ENCODE results near the gene HDDC2.

HDDC2 gene

DNA sequence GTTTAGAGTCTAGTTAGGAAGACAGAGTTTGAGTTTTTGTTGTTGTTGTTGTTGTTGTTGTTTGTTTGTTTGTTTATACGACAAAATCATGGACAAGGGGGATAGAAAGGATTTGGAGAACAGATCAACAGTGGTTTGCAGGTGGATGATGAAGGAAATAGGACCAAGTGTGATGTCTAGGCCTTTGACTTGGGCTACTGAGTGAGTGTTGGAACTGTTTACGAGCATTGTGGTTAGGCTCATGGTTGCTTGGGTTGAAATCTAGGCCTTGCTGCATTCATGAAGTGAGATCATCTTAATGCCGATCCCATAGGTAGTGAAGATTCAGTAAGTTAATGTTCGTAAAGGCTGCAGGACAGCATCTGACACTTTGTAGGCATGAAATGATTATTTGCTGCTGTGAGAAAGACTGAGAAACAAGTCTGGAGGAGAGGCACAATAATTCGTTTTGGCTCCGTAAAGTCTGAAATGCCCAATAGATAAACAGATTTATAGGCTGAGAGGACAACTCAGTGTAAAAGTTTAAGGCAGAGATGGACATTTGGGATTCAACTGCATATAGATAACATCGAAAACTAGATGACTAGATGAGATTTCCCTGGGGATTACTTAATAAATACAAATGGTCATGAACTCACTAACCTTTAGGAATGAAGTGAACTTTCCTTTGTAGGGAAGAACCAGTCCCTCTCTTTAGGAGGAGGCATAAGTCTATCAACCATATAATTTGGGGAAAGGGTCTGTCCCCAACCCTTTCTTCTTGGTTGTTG, 70.0 kb downstream of the HDDC2 start:
- no peak for DNase-seq

GRCh38 chr6:125231133-125231532, 70.6 kb downstream of the HDDC2 start:
- DNase-seq = no peak

DNA sequence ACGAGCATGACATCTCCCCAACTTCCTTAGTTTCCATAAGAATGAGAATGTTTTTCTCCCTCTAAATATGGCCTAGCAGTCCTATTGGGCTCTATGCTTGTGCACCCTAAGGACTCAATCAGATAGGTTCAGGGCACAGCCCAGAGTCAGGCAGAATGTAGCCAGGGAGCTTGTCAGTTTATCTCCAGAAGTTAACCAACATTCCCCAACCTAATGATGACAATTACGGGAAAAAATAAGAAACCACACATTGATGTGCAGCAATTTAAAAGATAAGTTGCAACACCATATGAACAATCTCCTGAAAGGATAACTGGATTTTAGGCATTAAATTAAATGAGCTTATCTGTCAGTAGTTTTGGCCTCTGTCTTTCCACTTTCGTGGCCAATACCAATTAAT, 71.1 kb downstream of the HDDC2 start:
- DNase-seq = no peak

DNA sequence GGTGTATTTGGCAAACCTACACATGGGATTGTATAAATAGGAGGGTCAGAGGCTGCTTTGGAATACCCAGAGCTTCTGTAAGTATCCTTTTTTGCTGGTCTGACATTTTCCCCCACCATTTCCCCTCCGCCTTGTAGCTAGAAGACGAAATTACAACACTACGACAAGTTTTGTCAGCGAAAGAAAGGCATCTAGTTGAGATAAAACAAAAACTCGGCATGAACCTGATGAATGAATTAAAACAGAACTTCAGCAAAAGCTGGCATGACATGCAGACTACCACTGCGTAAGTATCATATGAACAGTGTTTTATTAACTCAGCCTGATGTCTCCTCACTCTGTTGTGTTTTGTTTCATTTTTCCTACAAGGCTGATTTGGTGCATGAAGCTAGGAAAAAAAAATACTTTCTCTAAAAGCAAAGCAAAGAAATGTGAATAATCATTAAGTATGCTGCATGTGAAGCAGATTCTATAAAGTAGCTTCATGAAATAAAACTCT, 72.7 kb downstream of the HDDC2 start:
- DNase-seq = no peak

DNA sequence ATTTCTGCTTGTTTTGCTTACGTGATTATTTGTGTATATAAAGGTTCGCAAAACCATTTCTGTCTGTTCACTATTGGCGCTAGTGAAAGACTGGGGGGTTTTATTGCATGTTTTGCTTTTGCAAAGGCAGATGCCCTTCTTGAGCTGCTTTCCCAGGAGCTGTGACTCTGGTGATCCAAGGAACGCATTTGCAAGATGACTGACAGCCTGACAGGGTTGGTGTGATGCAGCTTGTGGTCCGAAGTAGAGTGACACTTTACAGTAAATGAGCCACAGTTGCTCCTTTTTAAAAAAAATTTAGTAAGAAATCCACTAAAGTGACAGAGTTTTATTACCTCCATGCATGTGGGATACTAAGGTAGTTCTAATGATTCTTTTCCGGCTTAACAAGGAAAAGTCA, 74.5 kb downstream of the HDDC2 start:
- DNase-seq = no peak

All from CD4-positive, alpha-beta T cell treated with Interleukin-1 beta for 1 hour (primary cell).